Trophoblast cell (in vitro differentiated cells and primary cell): ENCODE data around the gene CDC37.
"Not testable (repeated sequence)": the region's sequence is repeated elsewhere in the genome, so short reads cannot be mapped to it uniquely, and the experiment has no call there.

Source experiments
- DNase-seq, 2 donors: peaks; one replicate each; pipeline ENCODE4 v3.0.0-alpha.2; 2016
- H2AFZ ChIP-seq: 2 replicates; pipeline ENCODE4 v1.6.1; 2013; ENCODE audit warnings: low read length, moderate library complexity, mild to moderate bottlenecking; ENCODE audit not compliant: insufficient read depth, poor library complexity
- H2AK5ac ChIP-seq: 2 replicates; pipeline ENCODE4 v1.6.1; 2013; ENCODE audit warnings: mild to moderate bottlenecking, low read length
- H2BK120ac ChIP-seq: 2 replicates; pipeline ENCODE4 v1.6.1; 2013; ENCODE audit warnings: low read length, mild to moderate bottlenecking, moderate library complexity; ENCODE audit not compliant: insufficient read depth, poor library complexity
- H2BK12ac ChIP-seq: 2 replicates; pipeline ENCODE4 v1.6.1; 2013; ENCODE audit warnings: mild to moderate bottlenecking, low read length, moderate library complexity
- H2BK5ac ChIP-seq: 2 replicates; pipeline ENCODE4 v1.6.1; 2013; ENCODE audit warnings: low read length, low read depth, moderate library complexity, mild to moderate bottlenecking; ENCODE audit not compliant: poor library complexity
- H3K14ac ChIP-seq: 2 replicates; pipeline ENCODE4 v1.6.1; 2013; ENCODE audit warnings: mild to moderate bottlenecking, low read length
- H3K18ac ChIP-seq: 2 replicates; pipeline ENCODE4 v1.6.1; 2013; ENCODE audit warnings: mild to moderate bottlenecking, low read length
- H3K23ac ChIP-seq: 2 replicates; pipeline ENCODE4 v1.6.1; 2013; ENCODE audit warnings: low read length
- H3K27ac ChIP-seq: 2 replicates; pipeline ENCODE4 v1.5.1; 2013; ENCODE audit warnings: low read depth, mild to moderate bottlenecking, inconsistent platforms, low read length, moderate library complexity
- H3K27me3 ChIP-seq: 2 replicates; pipeline ENCODE4 v1.6.1; 2013; ENCODE audit warnings: inconsistent platforms, mild to moderate bottlenecking, low read length, moderate library complexity; ENCODE audit not compliant: insufficient read depth
- H3K36me3 ChIP-seq, 2 experiments: 1 replicate in 1 of 2; 2 replicates in 1 of 2; pipeline ENCODE4 v1.6.1; 2013; ENCODE audit warnings: low read length in 2 of 2, mild to moderate bottlenecking in 2 of 2, moderate library complexity in 1 of 2; ENCODE audit not compliant: insufficient read depth in 2 of 2, control insufficient read depth in 1 of 2
- H3K4ac ChIP-seq: 2 replicates; pipeline ENCODE4 v1.6.1; 2013; ENCODE audit warnings: low read depth, mild to moderate bottlenecking, low read length, moderate library complexity
- H3K4me1 ChIP-seq, 2 experiments: 1 replicate in 1 of 2; 2 replicates in 1 of 2; pipeline ENCODE4 v1.6.1; 2013; ENCODE audit warnings: low read length in 2 of 2, mild to moderate bottlenecking in 2 of 2, moderate library complexity in 1 of 2; ENCODE audit not compliant: insufficient read depth in 2 of 2, control insufficient read depth in 1 of 2
- H3K4me2 ChIP-seq: 2 replicates; pipeline ENCODE4 v1.6.1; 2013; ENCODE audit warnings: inconsistent platforms, mild to moderate bottlenecking, low read length, moderate library complexity
- H3K4me3 ChIP-seq: 2 replicates; pipeline ENCODE4 v1.5.1; 2013; ENCODE audit warnings: mild to moderate bottlenecking, low read depth, low read length, inconsistent platforms
- H3K79me1 ChIP-seq: one replicate; pipeline ENCODE4 v1.6.1; 2013; ENCODE audit warnings: low read length
- H3K79me2 ChIP-seq: 2 replicates; pipeline ENCODE4 v1.6.1; 2013; ENCODE audit warnings: low read length, mild to moderate bottlenecking; ENCODE audit not compliant: control insufficient read depth, insufficient read depth, poor library complexity
- H3K9ac ChIP-seq: 2 replicates; pipeline ENCODE4 v1.6.1; 2013; ENCODE audit warnings: mild to moderate bottlenecking, low read length
- H3K9me3 ChIP-seq: 2 replicates; pipeline ENCODE4 v1.6.1; 2013; ENCODE audit warnings: low read depth, mild to moderate bottlenecking, control low read depth, inconsistent platforms, low read length; ENCODE audit not compliant: insufficient read depth
- H4K12ac ChIP-seq: 2 replicates; pipeline ENCODE4 v1.6.1; 2013; ENCODE audit warnings: low read depth, mild to moderate bottlenecking, low read length, moderate library complexity
- H4K8ac ChIP-seq: 2 replicates; pipeline ENCODE4 v1.6.1; 2013; ENCODE audit warnings: low read depth, mild to moderate bottlenecking, low read length, moderate library complexity
- H4K91ac ChIP-seq: one replicate; pipeline ENCODE4 v1.6.1; 2013; ENCODE audit warnings: low read depth, mild to moderate bottlenecking, low read length, moderate library complexity
- WGBS: extraction: QIAGEN DNeasy Blood & Tissue Kit; methylation state at CpG from one replicate; pipeline ENCODE4 v1.1.7; 2013; ENCODE audit warnings: missing lambda C conversion rate; ENCODE audit not compliant: insufficient read length, insufficient coverage; ENCODE audit errors: extremely low coverage; 5-methylcytosine and 5-hydroxymethylcytosine counted together

CDC37 gene

GRCh38 chr19:10377140-10377640 lies 26.2 kb downstream of the CDC37 start:
- not testable (repeated sequence) for H2AFZ ChIP-seq, H3K23ac ChIP-seq, H3K14ac ChIP-seq, H3K4ac ChIP-seq, H3K4me1 ChIP-seq, H2BK12ac ChIP-seq, H3K79me1 ChIP-seq, H3K27me3 ChIP-seq, H2BK120ac ChIP-seq, DNase-seq, H4K12ac ChIP-seq, H3K18ac ChIP-seq, H4K91ac ChIP-seq, H3K9ac ChIP-seq, H3K4me2 ChIP-seq, H3K9me3 ChIP-seq, H3K4me3 ChIP-seq, H2AK5ac ChIP-seq, H3K27ac ChIP-seq, H4K8ac ChIP-seq, H3K79me2 ChIP-seq, H2BK5ac ChIP-seq
- no CpG with 5 or more reads among the region's 2 CpGs for WGBS
- peaks cover 12 to 18% of the 10 kb centered on the region in 2 experiments for H3K36me3 ChIP-seq

GRCh38 chr19:10374931-10375330 lies 28.4 kb downstream of the CDC37 start:
- H3K9ac ChIP-seq = no peak overlapping the region
- H3K27me3 ChIP-seq = no peaks in the 10 kb centered on the region
- no peak overlapping the region for H2AK5ac ChIP-seq
- no peak overlapping the region for H3K27ac ChIP-seq
- H3K4ac ChIP-seq = no peak overlapping the region
- H4K8ac ChIP-seq = no peak overlapping the region
- no peaks in the 10 kb centered on the region for H3K9me3 ChIP-seq
- no peak for DNase-seq
- H4K12ac ChIP-seq = no peak overlapping the region
- no peak overlapping the region for H2AFZ ChIP-seq
- no peak overlapping the region for H2BK5ac ChIP-seq
- H3K14ac ChIP-seq = no peak overlapping the region
- no peak overlapping the region for H4K91ac ChIP-seq
- peaks cover 2% of the 10 kb centered on the region for H3K79me2 ChIP-seq
- H2BK12ac ChIP-seq = no peak overlapping the region
- no peak overlapping the region for H3K4me3 ChIP-seq
- peaks cover 12 to 22% of the 10 kb centered on the region in 2 experiments for H3K36me3 ChIP-seq
- no peak overlapping the region for H2BK120ac ChIP-seq
- H3K23ac ChIP-seq = no peak overlapping the region
- no peaks in the 10 kb centered on the region for H3K79me1 ChIP-seq
- peaks cover 0 to 2% of the 10 kb centered on the region in 2 experiments for H3K4me1 ChIP-seq
- H3K4me2 ChIP-seq = no peak overlapping the region
- WGBS = no CpG with 5 or more reads among the region's 5 CpGs
- no peak overlapping the region for H3K18ac ChIP-seq

- H2AK5ac ChIP-seq = no peak overlapping the region
- no CpG with 5 or more reads among the region's 3 CpGs for WGBS
Observed at GRCh38 chr19:10372690-10373089, 30.7 kb downstream of the CDC37 start.

GRCh38 chr19:10368101-10368803 lies 35.1 kb downstream of the CDC37 start:
- Histone ChIP-seq H4K12ac (no peak overlapping the region), H3K79me1 (no peaks in the 10 kb centered on the region), H3K27ac (no peak overlapping the region), H2AFZ (no peak overlapping the region), H4K8ac (no peak overlapping the region), H3K4me3 (no peak overlapping the region), H3K27me3 (no peaks in the 10 kb centered on the region), H3K4ac (no peak overlapping the region), H2BK5ac (no peak overlapping the region), H3K18ac (no peak overlapping the region), H3K14ac (no peak overlapping the region), H2BK12ac (no peak overlapping the region), H4K91ac (no peak overlapping the region), H3K9ac (peak overlapping the region; percentile 33), H3K23ac (no peak overlapping the region), H3K79me2 (no peaks in the 10 kb centered on the region), H2BK120ac (no peak overlapping the region), H3K4me2 (no peak overlapping the region), H3K9me3 (peaks cover 4% of the 10 kb centered on the region), H2AK5ac (no peak overlapping the region), H3K4me1 (no peaks in the 10 kb centered on the region), H3K36me3 (peaks cover 47 to 48% of the 10 kb centered on the region in 2 experiments)
- WGBS = no CpG with 5 or more reads among the region's 15 CpGs
- no peak for DNase-seq

More at GRCh38 chr19:10372690-10373089, 30.7 kb downstream of the CDC37 start:
- Histone ChIP-seq H3K9ac (no peak overlapping the region), H3K4ac (no peak overlapping the region), H2BK12ac (no peak overlapping the region), H3K14ac (no peak overlapping the region), H3K79me1 (no peaks in the 10 kb centered on the region), H3K27me3 (no peaks in the 10 kb centered on the region), H3K23ac (no peak overlapping the region), H3K4me3 (no peak overlapping the region), H2AFZ (no peak overlapping the region), H3K18ac (no peak overlapping the region), H4K12ac (no peak overlapping the region), H3K27ac (no peak overlapping the region), H3K79me2 (no peaks in the 10 kb centered on the region), H4K8ac (no peak overlapping the region), H3K4me2 (no peak overlapping the region), H2BK5ac (no peak overlapping the region), H4K91ac (no peak overlapping the region), H3K36me3 (peaks cover 24 to 30% of the 10 kb centered on the region in 2 experiments), H2BK120ac (no peak overlapping the region), H3K9me3 (peaks cover 2% of the 10 kb centered on the region), H3K4me1 (no peaks in the 10 kb centered on the region)
- DNase-seq = no peak
